GM19328 (cell line): Measurements from ENCODE around the gene PHKB.

Source experiments
- ATAC-seq: cut with Tn5 transposase; IDR thresholded peaks from one replicate; pipeline ENCODE4 v1.9.1; 2021; ENCODE audit warnings: mild to moderate bottlenecking, moderate library complexity; ENCODE audit not compliant: unreplicated experiment

Gene PHKB

GRCh38 chr16:47721006-47721637, 260.0 kb downstream of the PHKB start:
- ATAC-seq, result no peak

DNA sequence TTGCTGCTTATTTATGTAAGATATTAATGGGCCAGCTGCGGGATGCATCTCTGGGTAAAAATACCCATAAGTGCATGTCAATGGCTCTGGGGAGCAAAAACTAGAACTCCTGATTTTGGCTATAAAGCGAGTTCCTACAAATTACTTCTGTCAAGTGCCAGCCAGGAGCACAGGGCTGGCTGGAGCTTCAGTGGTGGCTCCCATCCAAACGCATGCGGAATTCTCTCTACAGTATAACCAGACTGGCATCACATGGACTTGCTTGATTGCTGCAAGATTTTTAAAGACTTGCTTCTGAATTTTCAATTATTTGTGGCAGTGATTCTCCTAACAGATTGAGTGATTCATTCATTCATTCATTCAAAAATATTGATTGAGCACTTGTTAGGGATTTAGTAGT, 260.9 kb downstream of the PHKB start:
- ATAC-seq, result no peak

- ATAC-seq, result no peak
Observed at GRCh38 chr16:47724115-47724785, 263.1 kb downstream of the PHKB start.

GRCh38 chr16:47725188-47725695, 264.1 kb downstream of the PHKB start:
- no peak for ATAC-seq

- ATAC-seq, result no peak
Observed at GRCh38 chr16:47726031-47726675, 265.0 kb downstream of the PHKB start.

DNA sequence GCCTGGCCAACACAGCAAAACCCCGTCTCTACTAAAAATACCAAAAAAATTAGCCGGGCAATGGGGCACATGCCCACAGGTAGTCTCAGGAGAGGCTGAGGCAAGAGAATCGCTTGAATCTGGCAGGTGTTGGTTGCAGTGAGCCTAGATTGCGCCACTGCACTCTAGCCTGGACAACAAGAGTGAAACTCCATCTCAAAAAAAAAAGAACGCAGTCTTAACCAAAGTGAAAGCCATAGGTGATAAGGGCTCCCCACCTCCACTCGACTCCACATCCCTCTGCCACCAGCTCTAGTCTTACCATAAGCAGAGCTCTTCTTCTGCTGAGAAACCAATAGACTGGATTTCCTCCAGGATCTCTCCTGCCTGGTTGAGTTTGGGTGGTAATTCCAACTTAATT, 266.0 kb downstream of the PHKB start:
- ATAC-seq, result no peak

GRCh38 chr16:47728205-47728604, 267.1 kb downstream of the PHKB start:
- ATAC-seq, result no peak

GRCh38 chr16:47729701-47730100, 268.6 kb downstream of the PHKB start:
- no peak for ATAC-seq

DNA sequence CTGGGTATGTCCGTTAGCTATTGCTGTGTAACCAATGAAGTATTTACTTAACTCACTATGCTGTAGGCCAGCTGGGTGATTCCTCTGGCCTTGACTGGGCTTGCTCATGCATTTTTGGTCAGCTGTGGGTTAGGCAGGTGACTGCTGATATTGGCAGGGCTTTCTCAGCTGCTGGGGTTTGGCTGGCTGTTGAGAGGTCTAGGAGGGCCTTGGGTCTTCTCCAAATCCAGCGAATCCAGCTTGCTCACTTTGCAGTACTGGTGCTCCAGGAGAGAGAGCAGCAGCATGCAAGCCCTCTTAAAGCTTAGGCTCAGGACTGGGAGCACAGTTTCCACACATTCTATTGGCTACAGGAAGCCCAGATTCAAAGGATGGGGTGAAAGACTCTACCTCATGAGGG, 270.1 kb downstream of the PHKB start:
- ATAC-seq, result no peak

DNA sequence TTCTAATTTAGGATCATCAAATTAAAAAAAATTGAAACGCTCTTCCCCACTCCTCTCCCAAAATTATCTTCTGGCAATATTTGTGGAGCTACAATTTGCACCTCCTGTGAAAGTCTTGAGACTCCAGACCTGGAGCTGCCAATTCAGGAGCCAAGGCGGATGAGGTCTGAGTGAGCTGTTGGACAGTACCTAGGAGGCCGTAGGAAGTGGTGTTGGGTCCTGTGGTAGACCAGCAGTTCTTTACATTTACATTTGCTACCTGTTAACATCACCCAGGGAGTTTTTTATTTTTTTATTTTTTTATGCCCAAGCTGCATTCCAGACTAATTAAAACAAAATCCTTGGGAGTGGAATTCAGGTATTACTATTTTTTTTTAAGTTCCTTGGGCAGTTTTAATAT, 271.0 kb downstream of the PHKB start:
- ATAC-seq, result no peak

DNA sequence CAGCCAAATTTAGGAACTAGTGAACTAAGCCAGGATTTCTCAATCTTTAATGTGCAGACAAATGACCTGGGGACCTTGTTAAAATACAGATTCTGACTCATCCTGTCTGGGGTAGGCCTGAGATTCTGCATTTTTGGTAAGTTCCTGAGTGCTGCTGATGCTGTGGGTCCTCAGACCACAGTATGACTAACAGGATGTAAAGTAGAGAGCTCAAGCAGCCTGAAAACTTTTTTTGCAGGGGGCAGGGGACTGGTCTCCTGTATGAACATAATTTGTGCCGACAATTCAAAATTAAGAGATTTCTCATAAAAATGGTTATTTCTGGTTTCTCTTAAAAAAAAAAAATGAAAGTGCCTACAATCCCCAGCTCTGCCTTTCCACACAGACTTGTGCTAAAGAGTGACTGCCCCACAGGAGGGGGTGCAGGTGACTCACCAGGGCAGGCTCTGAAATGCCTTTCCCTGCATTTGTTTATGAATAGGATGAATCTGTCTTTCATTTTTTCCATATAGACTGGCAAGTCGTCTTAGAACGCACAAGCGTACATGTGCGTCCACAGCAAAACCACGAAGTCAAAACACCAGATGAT, 271.5 kb downstream of the PHKB start:
- ATAC-seq, result no peak

GRCh38 chr16:47734081-47734857, 273.1 kb downstream of the PHKB start:
- ATAC-seq, result no peak

DNA sequence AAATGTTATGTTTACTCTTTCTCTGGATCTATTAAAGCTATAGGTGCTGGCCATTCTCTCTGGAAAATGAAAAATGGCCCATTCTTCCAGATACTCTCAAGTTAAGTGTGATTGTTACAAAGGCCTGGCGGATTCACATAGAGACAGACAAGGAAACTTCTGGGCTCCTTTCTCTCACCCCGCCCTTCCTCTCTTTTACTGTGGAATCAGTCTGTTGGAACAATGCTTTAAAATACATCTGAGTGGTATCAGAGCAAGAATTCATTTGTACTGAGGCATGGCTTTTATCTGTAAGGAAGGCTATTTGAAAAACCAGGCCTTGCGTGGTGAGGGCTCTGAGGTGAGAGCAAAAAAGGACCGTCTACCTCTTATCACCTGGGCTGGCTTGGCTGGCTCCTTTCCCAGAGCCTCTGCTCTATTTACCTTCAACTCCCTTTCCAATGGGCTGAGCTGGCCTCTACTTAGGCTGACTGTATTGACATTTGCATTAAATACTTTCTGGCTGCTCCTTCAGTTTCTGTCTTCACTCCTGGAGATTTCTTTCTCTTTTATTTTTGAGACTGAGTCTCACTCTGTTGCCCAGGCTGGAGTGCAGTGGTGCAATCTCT, 274.0 kb downstream of the PHKB start:
- no peak for ATAC-seq

DNA sequence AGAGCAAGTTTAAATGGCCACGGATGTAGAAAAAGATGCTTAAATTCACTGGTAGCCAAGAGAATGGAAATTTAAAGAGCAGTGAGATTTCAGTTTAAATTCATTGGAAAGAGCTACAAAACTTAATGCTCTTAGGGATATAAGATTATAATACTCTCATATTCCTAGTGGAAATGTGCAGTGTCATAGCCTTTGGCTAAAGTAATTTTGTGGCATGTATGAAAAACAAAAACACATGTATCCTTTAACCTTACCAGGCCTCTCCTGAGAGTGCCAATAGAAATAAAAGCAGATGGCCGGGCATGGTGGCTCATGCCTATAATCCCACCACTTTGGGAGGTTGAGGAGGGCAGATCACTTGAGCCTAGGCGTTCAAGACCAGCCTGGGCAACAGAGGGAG, 289.2 kb downstream of the PHKB start:
- no peak for ATAC-seq
